ENCODE data around the gene PRKCQ.
"Not testable (repeated sequence)": the region's sequence is repeated elsewhere in the genome, so short reads cannot be mapped to it uniquely, and the experiment has no call there.

PRKCQ gene

DNA sequence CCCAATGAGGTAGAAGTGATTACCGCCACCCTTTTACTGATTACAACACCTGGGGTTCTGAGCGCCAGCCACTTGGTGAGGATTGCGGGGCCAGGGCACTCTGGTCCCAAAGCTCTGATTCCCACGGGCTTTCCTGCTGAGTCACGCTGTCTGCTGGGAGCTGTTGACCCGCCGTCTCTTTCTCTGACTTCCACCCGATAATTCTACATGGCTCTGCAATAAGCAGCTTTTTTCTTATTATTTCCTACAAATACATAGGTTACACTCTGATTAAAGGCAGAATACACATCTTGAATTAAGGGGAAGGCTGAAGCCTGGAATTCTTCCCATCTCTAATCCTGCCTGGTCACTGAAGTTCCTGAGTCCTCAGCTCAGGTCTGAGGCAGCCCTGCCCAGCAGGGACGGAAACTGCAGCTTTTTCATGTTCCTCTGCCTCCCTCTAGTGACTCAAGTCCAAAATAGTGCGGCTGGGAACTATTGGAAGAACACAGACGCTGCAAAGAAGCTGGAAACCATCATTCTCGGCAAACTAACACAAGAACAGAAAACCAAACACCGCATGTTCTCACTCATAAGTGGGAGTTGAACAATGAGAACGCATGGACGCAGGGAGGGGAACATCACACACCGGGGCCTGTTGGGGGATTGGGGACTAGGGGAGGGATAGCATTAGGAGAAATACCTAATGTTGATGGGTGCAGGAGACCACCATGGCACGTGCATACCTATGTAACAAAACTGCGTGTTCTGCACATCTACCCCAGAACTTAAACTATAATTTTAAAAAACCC, 178.3 kb downstream of the PRKCQ start:
- DNase-seq: no peak

DNA sequence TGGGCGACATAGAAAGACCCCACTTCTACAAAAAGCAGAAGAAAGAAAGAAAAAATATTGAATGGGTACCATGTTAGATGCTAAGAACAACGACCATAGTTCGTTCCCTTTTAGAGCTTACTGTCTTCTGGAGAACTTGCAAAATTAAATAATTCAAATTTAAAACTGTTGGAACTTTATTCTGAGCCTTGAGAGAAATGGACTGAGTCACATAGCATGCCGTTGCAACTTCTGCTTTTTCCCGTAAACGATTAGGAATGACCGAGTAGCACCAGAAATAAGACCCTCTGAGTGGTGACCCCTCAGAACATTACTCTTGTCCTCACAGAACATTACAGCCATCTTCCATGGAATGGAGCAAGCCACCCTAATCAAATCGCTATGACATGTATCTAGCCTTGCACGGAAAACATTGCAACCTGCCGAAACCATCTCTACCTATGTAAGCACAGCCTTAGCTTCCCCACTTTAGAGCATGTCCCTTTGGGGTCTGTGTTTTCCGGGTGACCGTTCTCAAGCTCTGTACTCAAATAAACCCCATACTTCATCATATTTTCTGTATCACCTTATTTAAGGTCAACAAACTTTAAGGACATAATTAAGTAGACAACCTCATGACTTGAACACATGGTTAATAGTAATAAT, 179.1 kb downstream of the PRKCQ start:
- DNase-seq: no peak

DNA sequence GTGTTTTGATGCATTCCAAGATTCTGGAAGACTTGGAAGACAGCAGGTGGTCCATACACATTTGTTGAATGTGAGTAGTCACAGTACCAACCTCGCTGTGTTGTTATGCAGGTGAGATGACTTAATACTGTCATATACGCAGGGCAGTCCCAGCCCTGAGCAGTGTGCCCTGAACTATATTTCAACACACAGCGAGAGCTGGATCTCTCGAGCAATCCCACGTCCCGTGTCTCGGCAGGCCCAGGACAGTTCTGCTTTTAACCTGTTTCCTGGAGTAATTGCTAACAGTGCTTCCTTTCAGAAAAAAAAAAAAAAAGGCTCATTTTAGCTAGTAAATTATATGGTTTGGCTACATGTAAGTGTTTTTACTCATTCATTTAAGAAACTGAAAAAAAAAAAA, 179.7 kb downstream of the PRKCQ start:
- no peak for DNase-seq

DNA sequence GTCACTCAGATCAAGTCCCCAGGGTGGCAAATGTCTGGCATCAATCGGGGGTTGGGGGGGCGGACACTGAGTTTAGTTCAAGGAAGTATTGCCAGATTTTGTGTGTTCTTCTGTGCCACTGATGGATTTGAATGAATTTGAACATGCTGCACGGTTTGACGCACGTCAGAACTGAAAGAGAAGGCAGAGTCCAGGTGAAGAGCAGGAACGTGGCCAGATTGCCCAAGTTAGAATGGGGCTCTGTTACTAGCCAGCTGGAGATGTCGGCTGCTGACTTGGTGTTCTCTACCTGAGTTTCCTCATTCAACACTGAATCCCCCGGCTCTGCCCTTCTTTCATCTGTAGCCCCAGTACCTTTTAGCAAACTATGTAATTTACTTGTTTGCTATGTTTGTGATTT, 180.2 kb downstream of the PRKCQ start:
- DNase-seq: no peak

DNA sequence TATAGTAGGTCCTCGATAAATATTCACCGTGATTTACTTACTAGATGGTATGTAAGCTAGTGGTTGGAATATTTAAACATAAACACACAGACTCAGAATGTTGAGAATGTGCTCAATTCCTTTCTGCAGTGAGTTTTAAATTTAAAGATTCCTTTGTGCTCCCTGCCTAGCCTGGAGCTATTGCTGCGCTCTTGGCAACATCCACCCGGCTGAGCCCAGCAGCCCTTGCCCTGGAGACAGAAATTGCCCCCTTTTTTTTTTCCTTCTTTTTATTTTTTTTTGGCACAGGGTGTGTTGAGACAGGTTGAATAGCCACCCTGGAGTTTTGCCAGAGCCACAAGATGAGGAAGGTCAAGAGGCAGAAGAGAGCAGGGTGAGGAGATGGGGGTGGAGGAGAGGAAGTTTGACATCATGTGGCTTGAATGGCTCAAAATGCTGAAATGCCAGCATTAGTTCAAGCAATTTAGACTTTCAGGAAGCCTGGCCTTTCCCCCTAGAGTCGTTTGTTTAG, 180.8 kb downstream of the PRKCQ start:
- DNase-seq: no peak

DNA sequence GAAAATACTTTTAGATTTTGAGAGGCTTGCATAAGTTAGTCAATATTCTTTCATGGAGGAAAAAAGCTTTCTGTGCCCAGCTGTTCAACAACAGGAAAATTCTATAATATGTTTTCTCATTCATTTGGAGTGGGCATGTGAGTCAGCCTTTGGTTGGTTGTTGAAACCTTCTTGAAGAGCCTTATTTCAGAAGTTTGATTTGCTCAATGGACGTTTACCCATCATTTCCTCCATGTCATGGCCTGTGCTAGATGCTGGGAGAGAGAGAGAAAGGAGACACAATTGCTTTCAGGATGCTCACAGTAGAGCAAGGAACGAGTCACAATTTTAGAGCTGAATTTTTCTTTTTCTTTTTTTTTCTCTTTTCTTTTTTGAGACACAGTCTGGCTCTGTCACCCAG, 181.7 kb downstream of the PRKCQ start:
- no peak for DNase-seq

DNA sequence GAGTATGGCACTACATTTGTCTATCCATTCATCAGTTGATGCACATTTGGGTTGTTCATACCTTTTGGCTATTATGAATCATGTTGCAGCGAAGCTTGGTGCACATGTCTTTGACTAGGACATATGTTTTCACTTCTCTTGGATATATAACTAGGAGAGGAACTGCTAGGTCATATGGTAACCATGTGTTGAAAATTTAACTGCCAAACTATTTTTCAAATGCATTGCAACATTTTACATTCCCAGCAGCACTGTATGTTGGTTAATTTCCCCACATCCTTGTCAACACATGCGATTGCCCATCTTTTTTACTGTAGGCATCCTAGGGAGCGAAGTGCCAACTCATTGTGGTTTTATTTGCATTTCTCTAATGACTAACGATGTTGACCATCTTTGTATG, 183.4 kb downstream of the PRKCQ start:
- no peak for DNase-seq

DNA sequence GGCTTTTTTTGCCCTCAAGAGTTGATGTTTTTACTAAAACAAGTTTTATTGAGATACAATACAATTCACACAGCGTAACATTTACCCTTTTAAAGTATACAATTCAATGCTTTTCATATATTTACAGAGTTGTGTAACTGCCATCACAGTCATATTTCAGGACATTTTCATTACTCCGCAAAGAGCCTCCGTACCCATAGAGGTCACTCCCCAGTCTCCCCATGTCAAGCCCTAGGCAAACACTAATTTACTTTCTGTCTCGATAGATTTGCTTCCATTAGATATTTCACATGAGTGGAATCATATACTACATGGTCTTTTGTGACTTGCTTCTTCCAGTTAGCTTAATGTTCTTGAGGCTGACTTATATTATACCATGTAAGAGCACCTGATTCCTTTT, 183.8 kb downstream of the PRKCQ start:
- no peak for DNase-seq

DNA sequence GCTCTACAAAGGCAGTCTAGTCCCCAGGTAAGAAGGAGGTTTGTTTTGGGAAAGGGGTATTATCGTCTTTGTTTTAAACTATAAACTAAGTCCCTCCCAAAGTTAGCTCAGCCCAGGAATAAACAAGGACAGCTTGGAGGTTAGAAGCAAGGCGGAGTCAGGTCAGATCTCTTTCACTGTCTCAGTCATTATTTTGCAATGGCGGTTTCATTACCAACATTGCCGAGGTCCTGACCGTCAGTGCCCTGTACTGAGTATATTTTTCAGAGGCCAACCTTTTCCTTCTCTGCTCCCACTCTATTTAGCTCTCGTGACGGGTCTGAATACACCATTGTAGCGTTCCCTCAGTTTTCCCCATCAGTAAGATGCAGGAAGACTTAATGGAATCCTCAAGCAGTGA, 184.5 kb downstream of the PRKCQ start:
- no peak for DNase-seq

DNA sequence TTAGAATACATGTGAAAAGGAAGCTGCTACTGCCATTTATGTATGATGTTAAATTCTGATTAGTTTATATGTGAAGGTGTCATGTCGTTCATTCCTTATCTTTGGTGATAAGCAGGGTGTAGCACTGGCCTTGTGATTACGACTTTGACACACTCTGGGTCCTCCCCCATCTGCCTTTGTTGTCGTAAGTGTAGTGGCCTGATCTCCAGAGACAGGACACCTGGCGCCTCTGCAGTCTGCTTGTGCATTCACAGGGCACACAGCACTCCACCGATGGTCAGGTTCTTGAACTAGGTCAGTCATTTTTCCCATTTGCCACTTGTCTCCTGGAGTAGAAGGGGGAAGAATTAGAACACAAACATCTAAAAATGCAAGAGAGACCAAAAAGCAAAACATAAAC, 186.0 kb downstream of the PRKCQ start:
- DNase-seq: no peak

DNA sequence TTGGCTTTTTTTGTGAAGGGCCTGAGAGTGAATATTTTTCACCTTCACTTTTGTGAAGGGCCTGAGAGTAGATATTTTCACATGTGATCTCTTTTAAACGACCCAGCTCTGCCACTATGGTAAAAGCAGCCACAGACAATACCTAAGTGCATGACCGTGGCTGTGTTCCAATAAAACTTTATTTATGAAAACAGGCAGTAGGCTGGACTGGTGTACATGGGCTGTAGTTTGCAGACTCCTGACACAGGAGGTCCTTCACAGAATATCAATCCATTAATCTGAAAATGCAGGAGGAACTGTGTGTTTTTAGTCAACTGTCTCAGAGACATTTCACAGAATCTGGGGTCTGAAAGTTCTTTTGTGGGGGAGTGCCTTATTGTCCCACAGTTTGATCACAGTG, 186.9 kb downstream of the PRKCQ start:
- no peak for DNase-seq

DNA sequence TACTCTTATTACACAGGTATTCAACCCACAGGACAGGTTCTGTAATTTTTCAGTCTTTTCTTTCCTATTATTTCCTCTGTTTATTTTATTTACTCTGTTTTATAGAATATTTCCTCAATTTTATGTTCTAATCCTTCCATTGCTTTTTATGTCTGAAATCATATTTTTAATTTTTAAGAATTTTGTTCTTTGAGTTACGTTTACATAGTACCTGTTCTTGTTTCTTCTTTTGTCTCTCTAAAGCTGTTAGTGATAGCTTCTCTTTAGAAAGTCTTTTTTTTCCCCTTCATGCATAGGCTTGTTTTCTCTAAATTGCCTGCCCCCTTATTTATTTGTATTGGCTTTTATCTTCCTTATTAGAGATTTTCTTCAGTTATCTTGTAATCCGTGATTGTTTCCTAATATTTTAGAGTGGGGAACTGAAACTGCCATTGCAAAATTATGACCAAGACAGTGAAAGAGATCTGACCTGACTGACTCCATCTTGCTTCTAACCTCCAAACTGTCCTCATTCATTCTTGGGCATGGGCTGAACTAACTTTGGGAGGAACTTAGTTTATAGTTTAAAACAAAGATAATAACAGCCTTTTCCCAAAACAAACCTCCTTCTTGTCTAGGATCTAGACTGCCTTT, 189.7 kb downstream of the PRKCQ start:
- DNase-seq: no peak

DNA sequence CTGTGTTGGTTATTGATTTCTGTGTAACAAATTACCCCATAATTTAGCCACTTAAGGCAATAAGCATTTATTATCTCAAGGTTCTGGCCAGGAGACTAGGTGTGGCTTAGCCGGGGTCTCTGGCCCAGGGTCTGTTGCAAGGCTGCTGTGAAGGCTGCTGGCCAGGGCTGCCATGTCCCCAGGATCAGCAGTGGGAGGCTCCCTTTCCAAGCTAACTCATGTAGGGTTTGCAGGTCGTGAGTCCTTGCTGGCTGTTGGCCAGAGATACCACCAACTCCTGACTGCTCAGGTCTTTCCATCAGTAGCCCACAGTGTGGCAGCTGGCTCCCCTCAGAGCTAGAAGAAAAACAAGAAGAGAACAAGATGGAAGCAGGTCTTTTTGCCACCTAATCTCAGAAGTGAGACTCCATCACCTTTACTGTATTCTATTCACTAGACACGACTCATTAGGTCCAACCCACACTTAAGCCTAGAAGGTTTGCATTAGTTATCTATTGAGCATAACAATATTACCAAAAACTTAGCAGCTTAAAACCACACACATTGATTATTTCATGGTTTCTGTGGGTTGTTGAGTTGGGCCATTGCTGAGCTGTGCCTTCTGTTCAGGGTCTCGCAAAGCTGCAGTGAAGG, 191.7 kb downstream of the PRKCQ start:
- no peak for DNase-seq

DNA sequence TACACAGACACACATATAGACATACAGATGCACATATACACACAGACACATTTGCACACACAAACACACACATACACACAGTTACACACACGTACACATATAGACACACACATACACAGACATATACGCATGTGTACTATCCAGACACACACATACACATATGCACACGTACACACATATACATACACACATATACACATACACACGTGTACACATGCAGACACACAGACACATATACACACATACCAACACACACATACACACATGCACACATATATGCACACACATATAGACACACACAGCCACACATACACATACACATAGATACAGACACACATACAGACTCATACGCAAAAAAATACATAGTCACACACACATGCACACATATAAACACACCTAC, 193.1 kb downstream of the PRKCQ start:
- no peak for DNase-seq

DNA sequence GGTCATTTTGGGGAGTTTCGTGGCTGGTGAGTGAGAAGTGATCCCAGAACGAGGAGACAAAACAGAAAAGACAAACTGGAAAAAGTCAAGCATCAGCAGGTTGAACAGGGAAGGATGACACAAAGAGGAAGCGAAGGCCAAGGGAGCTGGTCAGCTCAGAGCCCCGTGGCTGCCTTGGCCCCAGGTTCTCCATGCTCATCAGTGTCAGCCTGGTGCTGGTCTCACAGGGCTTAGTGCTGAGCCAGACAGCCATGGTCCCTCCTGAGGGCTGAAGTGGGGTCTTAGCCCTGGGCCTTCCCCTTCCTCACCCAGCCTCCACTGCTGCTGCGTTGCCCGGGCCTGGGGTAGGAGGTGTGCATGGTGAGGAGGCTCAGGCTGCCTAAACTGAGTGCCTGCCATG, 193.7 kb downstream of the PRKCQ start:
- DNase-seq: no peak

DNA sequence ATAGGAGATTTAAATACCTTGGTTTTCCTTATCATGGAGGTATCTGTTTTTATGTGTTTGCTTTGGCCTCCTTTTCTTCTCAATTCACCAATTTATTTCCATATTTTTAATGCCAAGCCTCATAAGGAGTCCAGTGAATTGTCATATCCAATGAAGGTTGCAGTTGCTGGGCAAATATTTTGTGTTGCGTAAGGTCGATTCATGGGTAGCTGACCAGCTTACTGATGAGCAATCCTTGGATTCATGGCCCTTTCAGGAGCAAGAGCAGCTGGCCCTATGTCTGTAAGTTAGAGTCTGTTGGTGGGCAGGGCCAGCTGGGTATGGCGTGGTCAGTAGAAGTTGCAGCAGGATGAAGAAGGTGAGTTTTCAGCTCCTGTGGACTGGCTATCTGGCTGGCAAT, 194.4 kb downstream of the PRKCQ start:
- DNase-seq: no peak

DNA sequence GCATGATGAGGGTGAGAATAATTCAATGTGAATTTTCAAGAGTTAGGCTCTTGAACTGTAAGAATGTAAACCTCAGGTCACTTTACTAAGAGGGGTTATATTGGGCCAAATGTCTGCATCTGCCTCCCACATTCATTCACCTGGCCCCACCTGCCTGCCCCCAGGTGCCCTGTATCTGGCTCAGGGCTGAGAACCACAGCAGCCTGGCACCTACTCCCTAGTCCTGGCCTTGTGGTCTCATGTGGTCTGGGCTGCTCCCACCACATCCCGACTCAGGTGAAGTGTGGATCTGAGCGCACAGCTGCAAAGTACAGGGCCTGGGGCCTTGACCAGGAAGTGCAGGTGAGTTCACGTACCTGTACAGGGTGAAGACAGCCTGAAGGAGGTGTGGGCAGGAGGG, 195.2 kb downstream of the PRKCQ start:
- DNase-seq: no peak

DNA sequence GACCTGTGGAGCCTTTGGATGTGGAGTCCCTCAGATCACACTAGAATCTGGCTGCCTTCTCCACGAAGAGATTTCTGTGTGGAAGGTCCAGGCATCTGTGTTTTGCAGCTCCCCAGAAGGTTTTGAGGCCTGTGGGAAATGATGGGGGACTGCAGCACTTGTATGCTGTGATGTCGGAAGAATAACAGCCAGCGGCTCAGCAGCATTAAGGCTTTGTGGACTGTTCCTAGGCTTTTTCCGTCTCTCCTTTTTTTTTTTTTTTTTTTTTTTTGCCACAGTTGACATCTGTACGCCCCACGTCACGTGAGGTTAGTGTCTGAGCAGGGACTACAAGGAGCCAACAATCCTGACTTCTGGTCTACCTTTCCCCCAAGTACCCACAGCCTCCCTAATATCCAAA, 196.0 kb downstream of the PRKCQ start:
- no peak for DNase-seq

DNA sequence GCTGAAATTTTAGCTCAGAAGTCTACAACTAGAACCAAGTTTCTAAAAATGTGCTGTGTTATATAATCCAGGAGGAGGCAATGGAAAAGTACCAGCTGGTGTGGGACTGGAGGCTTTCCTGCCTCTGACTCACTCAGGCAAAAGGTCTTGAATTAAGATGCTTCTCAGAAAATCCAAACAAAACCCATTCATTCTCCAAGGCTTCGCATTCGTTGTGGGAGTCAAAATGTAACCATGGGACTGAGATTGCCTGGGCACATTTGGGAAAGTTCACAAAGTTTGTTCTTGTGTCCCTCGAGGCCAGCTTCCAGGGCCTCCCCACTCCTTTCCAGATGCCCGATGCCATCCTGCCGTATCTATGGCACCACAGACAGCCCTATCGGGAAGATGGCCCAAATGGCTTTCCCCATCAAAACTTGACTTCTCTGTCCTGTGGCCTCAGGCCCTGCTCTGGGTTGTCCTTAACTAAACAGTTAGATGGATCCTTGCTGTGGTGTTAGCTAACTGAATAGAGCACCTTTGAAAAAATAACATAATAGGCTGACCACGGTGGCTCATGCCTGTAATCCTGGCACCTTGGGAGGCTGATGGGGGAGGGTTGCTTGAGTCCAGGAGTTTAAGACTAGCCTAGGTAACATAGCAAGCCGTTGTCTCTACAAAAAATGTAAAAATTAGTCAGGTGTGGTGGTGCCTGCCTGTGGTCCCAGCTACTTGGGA, 196.8 kb downstream of the PRKCQ start:
- DNase-seq: no peak

DNA sequence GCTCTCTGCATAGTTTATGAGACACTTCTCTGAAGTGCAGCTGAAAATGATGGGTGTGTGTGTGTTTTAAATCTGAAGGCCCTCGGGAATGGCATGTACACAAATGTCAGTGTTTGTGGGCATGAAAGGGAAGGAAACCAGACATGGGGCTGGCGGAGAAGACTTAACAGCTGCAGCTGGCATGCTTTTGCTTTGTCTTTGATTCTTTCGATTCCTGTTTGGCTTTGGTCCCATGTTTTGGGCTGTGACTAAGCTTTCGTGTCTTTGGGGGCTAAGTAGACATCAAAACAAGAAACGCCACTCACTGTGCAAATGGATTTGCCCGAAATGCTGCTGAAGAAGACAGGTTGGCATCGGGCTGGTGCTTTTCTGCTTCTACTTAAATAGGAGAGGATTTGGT, 198.0 kb downstream of the PRKCQ start:
- no peak for DNase-seq

DNA sequence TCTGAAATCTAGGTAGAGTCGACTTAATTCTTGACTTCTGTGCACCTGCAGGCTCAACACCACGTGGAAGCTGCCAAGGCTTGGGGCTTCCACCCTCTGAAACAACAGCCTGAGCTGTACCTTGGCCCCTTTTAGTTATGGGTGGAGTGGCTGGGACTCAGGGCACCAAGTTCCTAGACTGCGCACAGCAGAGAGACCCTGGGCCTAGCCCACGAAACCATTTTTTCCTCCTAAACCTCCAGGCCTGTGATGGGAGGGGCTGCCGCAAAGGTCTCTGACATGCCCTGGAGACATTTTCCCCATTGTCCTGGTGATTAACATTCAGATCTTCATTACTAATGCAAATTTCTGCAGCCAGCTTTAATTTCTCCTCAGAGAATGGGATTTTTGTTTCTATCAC, 199.6 kb downstream of the PRKCQ start:
- not testable (repeated sequence) for DNase-seq

DNA sequence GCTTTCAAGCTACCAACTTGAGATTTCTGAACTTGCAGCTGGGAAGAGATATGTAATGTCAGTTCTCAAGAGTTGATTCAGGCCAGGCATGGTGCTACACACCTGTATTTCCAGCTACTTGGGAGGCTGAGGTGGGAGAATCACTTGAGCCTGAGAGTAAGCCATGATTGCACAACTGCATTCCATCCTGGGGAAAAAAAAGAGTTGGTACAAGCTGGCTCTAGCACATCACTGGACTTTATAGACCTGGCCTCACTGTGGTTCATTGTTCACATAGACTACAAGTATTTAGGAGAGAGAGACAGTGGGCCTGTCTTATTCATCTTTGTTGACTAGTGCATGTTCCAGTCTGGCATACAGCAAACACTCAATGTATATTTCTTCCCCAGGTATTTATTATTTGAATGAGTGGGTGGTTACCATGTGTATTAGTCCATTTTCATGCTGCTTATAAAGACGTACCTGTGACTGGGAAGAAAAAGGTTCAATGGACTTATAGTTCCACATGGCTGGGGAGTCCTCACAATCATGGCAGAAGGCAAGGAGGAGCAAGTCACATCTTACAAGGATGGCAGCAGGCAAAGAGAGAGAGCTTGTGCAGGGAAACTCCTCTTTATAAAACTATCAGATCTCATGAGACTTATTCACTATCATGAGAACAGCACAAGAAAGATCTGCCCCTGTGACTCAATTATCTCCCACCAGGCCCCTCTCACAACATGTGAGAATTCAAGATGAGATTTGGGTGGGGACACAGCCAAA, 200.9 kb downstream of the PRKCQ start:
- DNase-seq: no peak

Measured in NCI-H1436 treated with DMSO at 0.1 percent for 48 hours (cell line).